ENCODE results near the gene SUGCT. TPM values are rescaled to one million over a fixed set of nuclear protein-coding genes. Genes with fewer than 3 reads are reported as not detected.

Gene SUGCT
- polyA plus RNA-seq, 1 of the 3 experiments (the other 2 are of a cell fraction): 53.7 TPM

DNA sequence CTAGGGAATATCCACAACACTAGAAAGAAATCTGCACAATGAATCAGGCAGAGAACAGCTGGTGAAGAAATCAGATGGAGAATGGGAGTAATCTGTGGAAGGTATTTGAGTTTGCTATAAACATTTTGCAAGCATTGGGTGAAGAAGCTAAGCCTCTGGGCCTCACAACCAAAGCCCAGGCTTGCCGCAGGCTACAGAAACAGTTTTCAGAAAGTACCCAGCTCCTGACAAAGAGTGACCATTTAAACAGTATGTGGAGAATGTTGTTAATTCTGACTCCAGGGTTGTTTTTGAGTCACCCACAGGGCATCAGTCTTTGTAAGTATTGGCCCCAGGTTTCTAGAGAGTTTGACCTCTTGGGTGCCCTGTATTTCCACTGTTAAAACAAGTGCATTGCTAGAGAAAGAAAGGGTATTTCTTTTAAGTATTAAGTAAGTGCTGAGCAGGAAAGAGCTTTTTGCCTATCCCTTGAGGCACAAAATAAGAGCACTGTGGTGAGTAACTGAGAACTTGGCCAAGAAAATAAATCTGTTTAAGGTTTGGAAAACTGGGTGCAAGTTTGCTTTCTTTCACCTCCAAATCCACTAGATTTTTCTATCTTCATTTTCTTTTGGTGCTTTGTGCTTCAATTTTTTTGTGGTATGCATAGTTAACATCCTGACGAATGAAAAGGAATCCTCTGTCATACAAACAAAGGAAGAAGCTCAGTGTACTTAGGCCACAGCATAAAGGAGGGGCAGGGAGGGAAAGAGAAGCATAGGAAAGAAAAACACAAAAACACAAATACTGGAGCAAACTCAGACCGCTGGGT, 691.8 kb downstream of the SUGCT start:
- Histone ChIP-seq H3K79me2 (ENCODE audit: insufficient read depth) (peaks cover 60% of the 10 kb centered on the region), H3K4me1 (ENCODE audit: control insufficient read depth in 1 of 2, insufficient read depth in 2 of 2, low read depth in 1 of 2, low read length in 1 of 2) (peaks cover 19 to 24% of the 10 kb centered on the region in 2 experiments), H3F3A (replicated peaks; ENCODE audit: insufficient read depth) (peaks cover 8% of the 10 kb centered on the region), H3K4me3 (ENCODE audit: low read depth in 2 of 2, low read length in 1 of 2) (no peak overlapping the region), H3K4me2 (peak overlapping the region; percentile 50), H3K27me3 (ENCODE audit: insufficient read depth) (no peaks in the 10 kb centered on the region), H3K9me2 (no peaks in the 10 kb centered on the region), H3K9me3 (no peaks in the 10 kb centered on the region), H4K20me1 (ENCODE audit: insufficient read depth) (no peaks in the 10 kb centered on the region), H3K27ac (ENCODE audit: low read depth in 2 of 2, low read length in 1 of 2) (peak overlapping the region; percentile 71 to 72), H3K36me3 (replicated peaks in 1 of 2; ENCODE audit: control insufficient read depth in 1 of 2, insufficient read depth in 2 of 2, low read length in 1 of 2) (peaks cover 0 to 10% of the 10 kb centered on the region in 2 experiments), H2AFZ (ENCODE audit: low read depth) (no peak overlapping the region; the same call in 1 of the 2 replicates), H3K9ac (peak overlapping the region; percentile 55)
- ChIA-PET POLR2A (interaction anchor here (1.6 kb wide), 1 partner anchor 10 kb away, joined by 4 read pairs; no protein-coding TSS in a partner anchor), CTCF (interaction anchor here (0.9 to 2.4 kb wide), 7 partner anchors 12 to 888 kb away, joined by 3 to 6 read pairs (median 3); no protein-coding TSS in a partner anchor)
- 75% methylated on average over 3 of the region's 3 CpGs for WGBS (ENCODE audit: low lambda C conversion rate)
- TF ChIP-seq, protein P1, sequence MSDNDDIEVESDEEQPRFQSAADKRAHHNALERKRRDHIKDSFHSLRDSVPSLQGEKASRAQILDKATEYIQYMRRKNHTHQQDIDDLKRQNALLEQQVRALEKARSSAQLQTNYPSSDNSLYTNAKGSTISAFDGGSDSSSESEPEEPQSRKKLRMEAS (IDR thresholded peaks at IDR 0.05; ENCODE audit: low read depth): 0 out of 2 replicates have a peak, but pooled peaks have one; percentile 17
- TF ChIP-seq JUND (IDR thresholded peaks at IDR 0.05) (0 out of 2 replicates have a peak, but pooled peaks have one; percentile 13), RAD21 (IDR thresholded peaks at IDR 0.05; ENCODE audit: low read length) (no peak), RXRA (IDR thresholded peaks at IDR 0.05; ENCODE audit: borderline replicate concordance, low read depth) (no peak)
- no peak for DNase-seq

DNA sequence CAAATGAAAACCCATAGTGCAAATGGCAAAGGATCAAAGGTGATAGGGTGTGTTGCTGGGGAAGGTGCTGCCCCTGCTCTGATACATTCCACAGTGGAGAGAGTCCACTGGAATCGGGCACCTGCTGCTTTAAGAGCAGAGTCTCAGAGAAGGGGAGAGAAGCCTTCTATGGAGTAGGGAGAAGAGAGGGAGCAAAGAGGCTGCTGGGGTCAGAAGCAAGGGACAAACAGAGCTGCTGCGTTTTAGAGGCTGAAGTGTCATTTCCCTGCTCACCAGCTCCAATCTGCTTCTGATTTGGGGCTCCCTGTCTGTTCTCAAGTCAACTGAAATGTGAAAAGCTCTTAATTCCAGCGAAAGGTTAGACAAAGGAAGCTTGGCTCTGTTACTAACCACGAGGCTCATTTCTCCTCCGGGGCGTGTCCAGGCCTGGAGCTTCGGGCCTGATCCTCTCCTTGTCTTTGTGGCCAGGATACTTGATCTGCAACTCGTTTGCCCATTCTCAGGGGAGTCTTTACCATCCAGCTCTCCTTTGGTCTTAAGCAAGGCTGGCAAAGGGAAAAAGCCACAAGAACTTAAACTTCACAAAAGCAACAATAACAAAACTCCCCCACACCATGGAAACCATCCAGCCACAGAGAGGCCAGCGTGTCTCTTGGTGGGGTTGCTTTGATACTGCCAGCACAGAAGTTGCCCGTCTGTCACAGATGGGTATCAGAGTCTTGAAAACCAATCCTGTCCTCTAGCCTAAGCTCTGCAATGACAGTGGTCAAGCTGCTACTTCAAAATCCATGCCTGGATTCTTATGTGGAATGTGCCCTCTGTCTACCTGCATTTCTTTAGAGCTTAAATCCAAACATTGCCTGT, 692.6 kb downstream of the SUGCT start:
- DNase-seq: no peak

More for the DNA sequence above, 692.6 kb downstream of the SUGCT start:
- POLR2A ChIA-PET: interaction anchor here (1.6 kb wide), 1 partner anchor 11 kb away, joined by 4 read pairs; no protein-coding TSS in a partner anchor
- H3K9me2 ChIP-seq: no peaks in the 10 kb centered on the region
- peaks cover 52% of the 10 kb centered on the region for H3K79me2 ChIP-seq (ENCODE audit: insufficient read depth)
- 60% methylated on average over 10 of the region's 10 CpGs for WGBS (ENCODE audit: low lambda C conversion rate)
- H4K20me1 ChIP-seq (ENCODE audit: insufficient read depth): no peaks in the 10 kb centered on the region
- peaks cover 8% of the 10 kb centered on the region for H3F3A ChIP-seq (replicated peaks; ENCODE audit: insufficient read depth)
- peak overlapping the region; percentile 55 for H3K9ac ChIP-seq
- H3K27me3 ChIP-seq (ENCODE audit: insufficient read depth): no peaks in the 10 kb centered on the region
- no peaks in the 10 kb centered on the region for H3K9me3 ChIP-seq
- H3K27ac ChIP-seq (ENCODE audit: low read depth in 2 of 2, low read length in 1 of 2): peak overlapping the region; percentile 71 to 72
- CTCF ChIA-PET: interaction anchor here (0.9 to 2.4 kb wide), 6 partner anchors 23 to 878 kb away, joined by 3 to 6 read pairs (median 3); no protein-coding TSS in a partner anchor
- H3K4me1 ChIP-seq (ENCODE audit: control insufficient read depth in 1 of 2, insufficient read depth in 2 of 2, low read depth in 1 of 2, low read length in 1 of 2): peaks cover 19 to 24% of the 10 kb centered on the region in 2 experiments
- H3K36me3 ChIP-seq (replicated peaks in 1 of 2; ENCODE audit: control insufficient read depth in 1 of 2, insufficient read depth in 2 of 2, low read length in 1 of 2): peaks cover 0 to 10% of the 10 kb centered on the region in 2 experiments
- peak overlapping the region; percentile 50 for H3K4me2 ChIP-seq
- TF ChIP-seq, protein P1 (IDR thresholded peaks at IDR 0.05; ENCODE audit: low read depth): peak; percentile 47; the same call in 1 of the 2 replicates
- TF ChIP-seq RXRA (IDR thresholded peaks at IDR 0.05; ENCODE audit: borderline replicate concordance, low read depth) (no peak), POLR2AphosphoS5 (IDR thresholded peaks at IDR 0.05; ENCODE audit: low read depth, low read length) (0 out of 2 replicates have a peak, but pooled peaks have one; percentile 13)
- TF ChIP-seq, protein P2, sequence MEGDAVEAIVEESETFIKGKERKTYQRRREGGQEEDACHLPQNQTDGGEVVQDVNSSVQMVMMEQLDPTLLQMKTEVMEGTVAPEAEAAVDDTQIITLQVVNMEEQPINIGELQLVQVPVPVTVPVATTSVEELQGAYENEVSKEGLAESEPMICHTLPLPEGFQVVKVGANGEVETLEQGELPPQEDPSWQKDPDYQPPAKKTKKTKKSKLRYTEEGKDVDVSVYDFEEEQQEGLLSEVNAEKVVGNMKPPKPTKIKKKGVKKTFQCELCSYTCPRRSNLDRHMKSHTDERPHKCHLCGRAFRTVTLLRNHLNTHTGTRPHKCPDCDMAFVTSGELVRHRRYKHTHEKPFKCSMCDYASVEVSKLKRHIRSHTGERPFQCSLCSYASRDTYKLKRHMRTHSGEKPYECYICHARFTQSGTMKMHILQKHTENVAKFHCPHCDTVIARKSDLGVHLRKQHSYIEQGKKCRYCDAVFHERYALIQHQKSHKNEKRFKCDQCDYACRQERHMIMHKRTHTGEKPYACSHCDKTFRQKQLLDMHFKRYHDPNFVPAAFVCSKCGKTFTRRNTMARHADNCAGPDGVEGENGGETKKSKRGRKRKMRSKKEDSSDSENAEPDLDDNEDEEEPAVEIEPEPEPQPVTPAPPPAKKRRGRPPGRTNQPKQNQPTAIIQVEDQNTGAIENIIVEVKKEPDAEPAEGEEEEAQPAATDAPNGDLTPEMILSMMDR (IDR thresholded peaks at IDR 0.05): no peak
- H3K4me3 ChIP-seq (ENCODE audit: low read depth in 2 of 2, low read length in 1 of 2): no peak overlapping the region
- H2AFZ ChIP-seq (ENCODE audit: low read depth): peak overlapping the region; percentile 2; the same call in 1 of the 2 replicates

Data from SK-N-SH (cell line).